GM21576 (cell line): ENCODE results near the gene MLH1.

ENCODE experiments used
- ATAC-seq: cut with Tn5 transposase; IDR thresholded peaks from one replicate; pipeline ENCODE4 v1.9.1; 2021; ENCODE audit warnings: mild to moderate bottlenecking, moderate library complexity; ENCODE audit not compliant: unreplicated experiment

MLH1 gene

GRCh38 chr3:36973139-36973538 is 20.2 kb upstream of the MLH1 start:
- ATAC-seq, result no peak

GRCh38 chr3:36981006-36981405 is 12.3 kb upstream of the MLH1 start:
- no peak for ATAC-seq

GRCh38 chr3:36988356-36988755 is 5.0 kb upstream of the MLH1 start:
- ATAC-seq, result no peak

- ATAC-seq, result no peak
Measured at GRCh38 chr3:36989005-36989404, 4.3 kb upstream of the MLH1 start.

- ATAC-seq, result no peak
Measured at GRCh38 chr3:36989568-36989967, 3.8 kb upstream of the MLH1 start.

GRCh38 chr3:36991147-36991546 is 2.2 kb upstream of the MLH1 start:
- ATAC-seq, result no peak

- no peak for ATAC-seq
Measured at GRCh38 chr3:36991923-36992805, 1.2 kb upstream of the MLH1 start.

- ATAC-seq, result peak; percentile 85
Measured at GRCh38 chr3:36992806-36993325, 452 bp upstream of the MLH1 start, which contains the start of gene EPM2AIP1. Gene EPM2AIP1, minus strand, starts transcription at chr3:36993131. Its CDS starts 54 bp downstream, at chr3:36993077.

- no peak for ATAC-seq
Measured at GRCh38 chr3:37014620-37015019, 21.3 kb downstream of the MLH1 start.

GRCh38 chr3:37015642-37016041 is 22.3 kb downstream of the MLH1 start:
- no peak for ATAC-seq

GRCh38 chr3:37016903-37017302 is 23.6 kb downstream of the MLH1 start:
- no peak for ATAC-seq

GRCh38 chr3:37017683-37018082 is 24.4 kb downstream of the MLH1 start:
- ATAC-seq, result no peak

GRCh38 chr3:37024092-37024491 is 30.8 kb downstream of the MLH1 start:
- peak; percentile 46 for ATAC-seq

GRCh38 chr3:37024820-37025405 is 31.6 kb downstream of the MLH1 start:
- ATAC-seq, result peak; percentile 63

GRCh38 chr3:37025561-37026335 is 32.4 kb downstream of the MLH1 start:
- no peak for ATAC-seq

GRCh38 chr3:37026851-37027250 is 33.5 kb downstream of the MLH1 start:
- ATAC-seq, result no peak

- ATAC-seq, result no peak
Measured at GRCh38 chr3:37028329-37028728, 35.0 kb downstream of the MLH1 start.

- ATAC-seq, result no peak
Measured at GRCh38 chr3:37029111-37029510, 35.8 kb downstream of the MLH1 start.

GRCh38 chr3:37029516-37030163 is 36.3 kb downstream of the MLH1 start:
- no peak for ATAC-seq

- no peak for ATAC-seq
Measured at GRCh38 chr3:37030588-37030987, 37.3 kb downstream of the MLH1 start.
